Esophagus muscularis mucosa (tissue), 4 donors: ENCODE data around the gene GTPBP6. TPM values are rescaled to one million over a fixed set of nuclear protein-coding genes. Genes with fewer than 3 reads are reported as not detected.

Source experiments
- DNase-seq: peaks from one replicate; pipeline ENCODE4 v3.0.0-alpha.2; 2017; ENCODE audit errors: extremely low spot score
- H3K27ac ChIP-seq, 4 donors: fragments of 200-600 bp; sonication (generic); replicated peaks in 1 of 4; 1 replicate in 3 of 4; 2 replicates in 1 of 4; pipeline ENCODE4 v1.5.1; 2016 to 2019; ENCODE audit warnings: mild to moderate bottlenecking in 1 of 4
- H3K27me3 ChIP-seq, 4 donors: fragments of 200-600 bp; sonication (generic); one replicate each; pipeline versions ENCODE4 v1.5.1 to v1.6.0; 2016 to 2019
- H3K36me3 ChIP-seq, 4 donors: fragments of 200-600 bp; sonication (generic); one replicate each; pipeline ENCODE4 v1.5.1; 2016 to 2019
- H3K4me1 ChIP-seq, 4 donors: fragments of 200-600 bp; sonication (generic); one replicate each; pipeline ENCODE4 v1.5.1; 2016 to 2019
- H3K4me3 ChIP-seq, 4 donors: fragments of 200-600 bp; sonication (generic); 1 replicate in 2 of 4; 2 replicates in 2 of 4; pipeline ENCODE4 v1.5.1; 2016 to 2019; ENCODE audit warnings: mild to moderate bottlenecking in 4 of 4, moderate library complexity in 1 of 4
- H3K9me3 ChIP-seq, 4 donors: fragments of 200-600 bp; sonication (generic); 1 replicate in 3 of 4; 2 replicates in 1 of 4; pipeline ENCODE4 v1.5.1; 2016 to 2019
- CTCF ChIP-seq, 3 experiments: fragments of 200-600 bp in 2 of 3; fragments of 450-650 bp in 1 of 3; sonication (generic) in 2 of 3; IDR thresholded peaks; one replicate each; pipeline ENCODE4 v1.5.1; 2017 to 2019; ENCODE audit warnings: antibody characterized with exemption in 3 of 3, mild to moderate bottlenecking in 2 of 3, moderate library complexity in 1 of 3
- EP300 ChIP-seq: sonication (generic); formaldehyde crosslinking; IDR thresholded peaks from one replicate; pipeline ENCODE4 v1.6.1; 2017; ENCODE audit warnings: antibody characterized with exemption
- POLR2A ChIP-seq: fragments of 450-650 bp; IDR thresholded peaks from one replicate; pipeline ENCODE4 v1.6.1; 2017; ENCODE audit warnings: antibody characterized with exemption, moderate library complexity, mild to moderate bottlenecking, low read depth
- POLR2AphosphoS5 ChIP-seq, 2 donors: sonication (generic); formaldehyde crosslinking; IDR thresholded peaks; one replicate each; pipeline ENCODE4 v1.6.1; 2017; ENCODE audit warnings: antibody characterized with exemption in 2 of 2
- WGBS: methylation state at CpG from one replicate; pipeline ENCODE4 v1.1.5; 2018; 5-methylcytosine and 5-hydroxymethylcytosine counted together
- intact Hi-C: fragments of 100-400 bp; cut with DNase I; formaldehyde crosslinking; loops from one replicate; pipeline ENCODE4 v1.15.1; 2023
- total RNA-seq, 4 donors: library from RNA; depleted of rRNA; stranded (reverse); fragments of >200 nt; gene quantifications; one replicate each; pipeline versions ENCODE4 v1.1.0 to v1.2.1, GENCODE V29; 2016

Gene GTPBP6
- total RNA-seq, 4 donors from 2014 or later, result 31.6 to 61.4 (median 55.5) TPM

GRCh38 chrX:316351-317325, 2.0 kb downstream of the GTPBP6 start:
- intact Hi-C loops, result loop anchor here (5.0 kb wide), 1 partner anchor 34 kb away; the partner anchor contains the start of gene PLCXD1
- Histone ChIP-seq H3K36me3 (peaks cover 36 to 47% (median 45%) of the 10 kb centered on the region in 4 donors), H3K9me3 (no peaks in the 10 kb centered on the region), H3K27ac (peak overlapping the region in 2 of 4 donors; percentile 98 to 99), H3K4me1 (peaks cover 17 to 38% (median 36%) of the 10 kb centered on the region in 4 donors), H3K4me3 (no peak overlapping the region), H3K27me3 (no peaks in the 10 kb centered on the region)
- TF ChIP-seq POLR2A (no peak), POLR2AphosphoS5 (IDR thresholded peaks at IDR 0.05) (no peak), CTCF (IDR thresholded peaks at IDR 0.05) (no peak), EP300 (no peak)
- DNase-seq, result no peak
- WGBS, result 92% methylated on average over 22 of the region's 50 CpGs

- Histone ChIP-seq H3K27me3 (no peaks in the 10 kb centered on the region), H3K4me1 (peaks cover 7 to 27% (median 25%) of the 10 kb centered on the region in 4 donors), H3K36me3 (peaks cover 49 to 64% (median 59%) of the 10 kb centered on the region in 4 donors), H3K4me3 (no peak overlapping the region), H3K27ac (no peak overlapping the region), H3K9me3 (no peaks in the 10 kb centered on the region)
- WGBS, result 90% methylated on average over 46 of the region's 51 CpGs
- no peak for TF ChIP-seq POLR2AphosphoS5 (IDR thresholded peaks at IDR 0.05)
- TF ChIP-seq EP300, result no peak
- no peak for TF ChIP-seq CTCF (IDR thresholded peaks at IDR 0.05)
- TF ChIP-seq POLR2A, result no peak
- intact Hi-C loops, result loop anchor here (5.0 kb wide), 1 partner anchor 33 kb away; the partner anchor contains the start of gene PLCXD1
- DNase-seq, result no peak
Measured at GRCh38 chrX:314781-315595, 3.6 kb downstream of the GTPBP6 start.

GRCh38 chrX:314049-314448, 4.5 kb downstream of the GTPBP6 start:
- no peak overlapping the region for H3K4me3 ChIP-seq
- intact Hi-C loops, result no loop called here
- peaks cover 0 to 19% (median 18%) of the 10 kb centered on the region in 4 donors for H3K4me1 ChIP-seq
- no peaks in the 10 kb centered on the region for H3K27me3 ChIP-seq
- whole genome bisulfite sequencing, result 97% methylated on average over 22 of the region's 34 CpGs
- no peak for TF ChIP-seq EP300
- no peak for TF ChIP-seq POLR2AphosphoS5 (IDR thresholded peaks at IDR 0.05)
- TF ChIP-seq CTCF (IDR thresholded peaks at IDR 0.05), result no peak
- TF ChIP-seq POLR2A, result no peak
- H3K9me3 ChIP-seq, result no peaks in the 10 kb centered on the region
- DNase-seq, result no peak
- no peak overlapping the region for H3K27ac ChIP-seq
- H3K36me3 ChIP-seq, result peaks cover 53 to 71% (median 64%) of the 10 kb centered on the region in 4 donors

- Histone ChIP-seq H3K4me1 (peaks cover 0 to 19% (median 18%) of the 10 kb centered on the region in 4 donors), H3K9me3 (no peaks in the 10 kb centered on the region), H3K4me3 (no peak overlapping the region), H3K36me3 (peaks cover 57 to 76% (median 69%) of the 10 kb centered on the region in 4 donors), H3K27ac (no peak overlapping the region), H3K27me3 (no peaks in the 10 kb centered on the region)
- TF ChIP-seq CTCF (IDR thresholded peaks at IDR 0.05) (no peak), POLR2AphosphoS5 (IDR thresholded peaks at IDR 0.05) (no peak), POLR2A (no peak), EP300 (no peak)
- 82% methylated on average over 8 of the region's 8 CpGs for WGBS
- intact Hi-C loops, result no loop called here
- no peak for DNase-seq
Measured at GRCh38 chrX:313546-313945, 5.0 kb downstream of the GTPBP6 start.
